Inflammatory macrophage treated with lipopolysaccharide for 1 hour (primary cell): ENCODE data around the gene TNFSF11.
A peak's percentile ranks its signal among the peaks of the same experiment; 100 is the strongest.

Experiments
- DNase-seq, 2 donors: peaks; one replicate each; pipeline ENCODE4 v3.0.0-alpha.2; 2020 to 2022

TNFSF11 gene

GRCh38 chr13:42561752-42562467 is 12.0 kb upstream of the TNFSF11 start:
- peak; percentile 21 to 35 for DNase-seq

GRCh38 chr13:42567906-42568305 is 6.0 kb upstream of the TNFSF11 start:
- no peak for DNase-seq

GRCh38 chr13:42569576-42570344 is 4.2 kb upstream of the TNFSF11 start:
- DNase-seq = peak; percentile 8 to 11

GRCh38 chr13:42571895-42572294 is 2.1 kb upstream of the TNFSF11 start:
- DNase-seq = no peak

- DNase-seq = peak in 1 of 2 donors; percentile 3
Measured at GRCh38 chr13:42574435-42575311, 721 bp downstream of the TNFSF11 start.

GRCh38 chr13:42575938-42576337 is 2.0 kb downstream of the TNFSF11 start:
- no peak for DNase-seq

GRCh38 chr13:42577538-42577937 is 3.6 kb downstream of the TNFSF11 start:
- DNase-seq = no peak

GRCh38 chr13:42580644-42581043 is 6.7 kb downstream of the TNFSF11 start:
- no peak for DNase-seq

GRCh38 chr13:42581427-42581826 is 7.5 kb downstream of the TNFSF11 start:
- DNase-seq = no peak

GRCh38 chr13:42591602-42592001 is 17.6 kb downstream of the TNFSF11 start:
- DNase-seq = no peak

GRCh38 chr13:42592915-42593900 is 19.3 kb downstream of the TNFSF11 start:
- no peak for DNase-seq

GRCh38 chr13:42594481-42595252 is 20.7 kb downstream of the TNFSF11 start:
- peak; percentile 32 to 80 for DNase-seq

- DNase-seq = no peak
Measured at GRCh38 chr13:42595253-42595571, 21.3 kb downstream of the TNFSF11 start.

- no peak for DNase-seq
Measured at GRCh38 chr13:42597505-42597904, 23.6 kb downstream of the TNFSF11 start.

GRCh38 chr13:42600943-42601342 is 27.0 kb downstream of the TNFSF11 start:
- DNase-seq = no peak

GRCh38 chr13:42602906-42603305 is 29.0 kb downstream of the TNFSF11 start:
- DNase-seq = no peak

GRCh38 chr13:42603571-42603970 is 29.6 kb downstream of the TNFSF11 start:
- no peak for DNase-seq

- DNase-seq = no peak
Measured at GRCh38 chr13:42607546-42607945, 33.6 kb downstream of the TNFSF11 start.

- DNase-seq = no peak
Measured at GRCh38 chr13:42610649-42611048, 36.7 kb downstream of the TNFSF11 start.

- no peak for DNase-seq
Measured at GRCh38 chr13:42611086-42611779, 37.3 kb downstream of the TNFSF11 start.
